Fibroblast of skin of left quadriceps (primary cell): ENCODE results near the gene TLCD1.

ENCODE experiments used
- DNase-seq, 2 experiments: peaks; one replicate each; pipeline ENCODE4 v3.0.0-alpha.2; 2013; ENCODE audit warnings: low read depth in 2 of 2

TLCD1 gene

GRCh38 chr17:28686296-28686695, 39.7 kb downstream of the TLCD1 start:
- no peak for DNase-seq

- DNase-seq, result no peak
These were observed 40.7 kb downstream of the TLCD1 start for GRCh38 chr17:28685366-28685765.

GRCh38 chr17:28684963-28685362, 41.1 kb downstream of the TLCD1 start:
- peak in 1 of 2 experiments; percentile 4 for DNase-seq

- no peak for DNase-seq
These were observed 43.4 kb downstream of the TLCD1 start for GRCh38 chr17:28682655-28683054.

- DNase-seq, result no peak
These were observed 50.1 kb downstream of the TLCD1 start for GRCh38 chr17:28675980-28676379.

GRCh38 chr17:28675490-28675889, 50.5 kb downstream of the TLCD1 start:
- DNase-seq, result no peak
